ENCODE measurements around the gene RIN3. TPM values are rescaled to one million over a fixed set of nuclear protein-coding genes. Genes with fewer than 3 reads are reported as not detected.
A peak's percentile ranks its signal among the peaks of the same experiment; 100 is the strongest.

The RIN3 gene
- total and polyA plus RNA-seq, 10 of the 15 experiments (the other 5 are each of a cell fraction or from before 2014, with no cell fraction given): 0.91 to 23.3 (median 6.3) TPM

DNA sequence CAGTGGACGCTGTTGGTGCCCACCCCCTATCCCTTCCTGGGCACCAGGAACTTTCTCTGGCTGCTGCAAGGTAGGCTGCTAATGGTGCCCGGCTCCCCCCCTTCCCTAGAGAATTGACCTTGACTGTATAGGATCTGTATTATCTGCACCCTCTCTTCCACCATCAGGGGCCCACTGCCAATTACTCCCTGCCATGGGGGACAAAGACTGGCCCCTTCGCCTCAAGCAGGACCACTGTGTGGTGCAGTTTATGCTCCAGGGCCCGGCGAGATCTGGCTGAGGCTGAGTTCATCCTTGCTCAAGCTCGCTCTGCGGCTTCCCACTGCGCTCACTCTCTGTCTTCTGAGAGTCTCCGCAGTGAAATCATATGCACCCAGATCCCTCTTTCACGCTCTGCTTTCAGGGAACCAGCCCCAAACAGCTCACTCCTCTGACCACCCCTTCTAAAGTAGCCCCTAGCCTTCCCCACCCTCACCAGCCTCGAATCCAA is 139.6 kb downstream of the RIN3 start:
- H3K4me3 ChIP-seq: peak overlapping the region; percentile 66
- H3K27ac ChIP-seq (ENCODE audit: control insufficient read depth, insufficient read depth): peak overlapping the region; percentile 89
- ChIA-PET RAD21 (ENCODE audit: unreplicated experiment) (interaction anchor here (0.9 to 8.5 kb wide), 14 partner anchors 13 to 192 kb away, joined by 3 to 101 read pairs (median 10); no protein-coding TSS in a partner anchor), POLR2A (interaction anchor here (0.7 to 4.1 kb wide), 9 partner anchors 12 to 76 kb away, joined by 3 to 25 read pairs (median 7); no protein-coding TSS in a partner anchor), SMC1A (ENCODE audit: uncharacterized antibody, unreplicated experiment) (interaction anchor here (0.9 to 5.3 kb wide), 17 partner anchors 11 to 103 kb away, joined by 3 to 58 read pairs (median 5); no protein-coding TSS in a partner anchor), CTCF (interaction anchor here (0.9 to 5.4 kb wide), 13 partner anchors 15 to 89 kb away, joined by 3 to 40 read pairs (median 6); no protein-coding TSS in a partner anchor)
- intact Hi-C loops (cut with micrococcal nuclease; ENCODE audit: unreplicated experiment): loop anchor here (2.0 kb wide), 1 partner anchor 38 kb away; no protein-coding TSS in a partner anchor
- DNase-seq (ENCODE audit: low read depth, low spot score) (no peak), ATAC-seq (peak; percentile 3), FAIRE-seq (no peak)
- in situ Hi-C loops (cut with MboI): no loop called here
- H4K20me1 ChIP-seq (ENCODE audit: control insufficient read depth, insufficient read depth): no peaks in the 10 kb centered on the region
- no peaks in the 10 kb centered on the region for H3K27me3 ChIP-seq (replicated peaks in 1 of 2; ENCODE audit: control insufficient read depth in 2 of 2, insufficient read depth in 2 of 2, low read length in 1 of 2)
- no peak overlapping the region for H2AFZ ChIP-seq (ENCODE audit: control insufficient read depth, low read depth, low read length)
- no TSS peak for BruUV-seq (replicated peaks)
- peaks cover 38% of the 10 kb centered on the region for H3K79me2 ChIP-seq (ENCODE audit: control insufficient read depth, insufficient read depth, low read length)
- H3K4me2 ChIP-seq (ENCODE audit: control insufficient read depth, insufficient read depth): peak overlapping the region; percentile 64
- H3K9ac ChIP-seq (ENCODE audit: control insufficient read depth, insufficient read depth, low read length): peak overlapping the region; percentile 52
- no peaks in the 10 kb centered on the region for H3K9me3 ChIP-seq (replicated peaks; ENCODE audit: control insufficient read depth, insufficient read depth, low read length)
- peaks cover 0 to 2% of the 10 kb centered on the region in 2 experiments; a peak in 2 of 4 replicates for H3K36me3 ChIP-seq (ENCODE audit: control insufficient read depth in 2 of 2, insufficient read depth in 2 of 2, low read length in 1 of 2)
- WGBS (ENCODE audit: insufficient coverage, insufficient replicate concordance, low lambda C conversion rate, missing lambda C conversion rate): 74% methylated on average over 11 of the region's 11 CpGs
- peaks cover 21% of the 10 kb centered on the region for H3K4me1 ChIP-seq (ENCODE audit: control insufficient read depth, insufficient read depth, low read length)
- TF ChIP-seq YY1 (IDR thresholded peaks at IDR 0.05; ENCODE audit: low read depth, low read length) (0 out of 2 replicates have a peak, but pooled peaks have one; percentile 11), TCF3 (IDR thresholded peaks at IDR 0.05; ENCODE audit: borderline replicate concordance, insufficient read depth, low read depth, low read length) (no peak), STAT3 (IDR thresholded peaks at IDR 0.05; ENCODE audit: low read depth, low read length) (no peak), NRF1 (conservative IDR thresholded peaks at IDR 0.05; ENCODE audit: low read depth, low read length) (no peak), BHLHE40 (IDR thresholded peaks at IDR 0.05; ENCODE audit: borderline replicate concordance in 1 of 2, low read depth in 2 of 2, low read length in 1 of 2) (no peak), FOXK2 (IDR thresholded peaks at IDR 0.05) (no peak), RUNX3 (IDR thresholded peaks at IDR 0.05; ENCODE audit: low read length) (no peak), TCF7 (IDR thresholded peaks at IDR 0.05; ENCODE audit: borderline replicate concordance) (no peak)
- TF ChIP-seq, protein P1, sequence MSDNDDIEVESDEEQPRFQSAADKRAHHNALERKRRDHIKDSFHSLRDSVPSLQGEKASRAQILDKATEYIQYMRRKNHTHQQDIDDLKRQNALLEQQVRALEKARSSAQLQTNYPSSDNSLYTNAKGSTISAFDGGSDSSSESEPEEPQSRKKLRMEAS (IDR thresholded peaks at IDR 0.05; ENCODE audit: low read depth, low read length): no peak
- TF ChIP-seq, protein P2, sequence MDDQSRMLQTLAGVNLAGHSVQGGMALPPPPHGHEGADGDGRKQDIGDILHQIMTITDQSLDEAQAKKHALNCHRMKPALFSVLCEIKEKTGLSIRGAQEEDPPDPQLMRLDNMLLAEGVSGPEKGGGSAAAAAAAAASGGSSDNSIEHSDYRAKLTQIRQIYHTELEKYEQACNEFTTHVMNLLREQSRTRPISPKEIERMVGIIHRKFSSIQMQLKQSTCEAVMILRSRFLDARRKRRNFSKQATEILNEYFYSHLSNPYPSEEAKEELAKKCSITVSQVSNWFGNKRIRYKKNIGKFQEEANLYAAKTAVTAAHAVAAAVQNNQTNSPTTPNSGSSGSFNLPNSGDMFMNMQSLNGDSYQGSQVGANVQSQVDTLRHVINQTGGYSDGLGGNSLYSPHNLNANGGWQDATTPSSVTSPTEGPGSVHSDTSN (IDR thresholded peaks at IDR 0.05; ENCODE audit: insufficient replicate concordance, low read depth, low read length): peak; percentile 11
- TF ChIP-seq, protein P3, sequence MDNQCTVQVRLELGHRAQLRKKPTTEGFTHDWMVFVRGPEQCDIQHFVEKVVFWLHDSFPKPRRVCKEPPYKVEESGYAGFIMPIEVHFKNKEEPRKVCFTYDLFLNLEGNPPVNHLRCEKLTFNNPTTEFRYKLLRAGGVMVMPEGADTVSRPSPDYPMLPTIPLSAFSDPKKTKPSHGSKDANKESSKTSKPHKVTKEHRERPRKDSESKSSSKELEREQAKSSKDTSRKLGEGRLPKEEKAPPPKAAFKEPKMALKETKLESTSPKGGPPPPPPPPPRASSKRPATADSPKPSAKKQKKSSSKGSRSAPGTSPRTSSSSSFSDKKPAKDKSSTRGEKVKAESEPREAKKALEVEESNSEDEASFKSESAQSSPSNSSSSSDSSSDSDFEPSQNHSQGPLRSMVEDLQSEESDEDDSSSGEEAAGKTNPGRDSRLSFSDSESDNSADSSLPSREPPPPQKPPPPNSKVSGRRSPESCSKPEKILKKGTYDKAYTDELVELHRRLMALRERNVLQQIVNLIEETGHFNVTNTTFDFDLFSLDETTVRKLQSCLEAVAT (IDR thresholded peaks at IDR 0.05): peak; percentile 63; the same call in 1 of the 2 replicates
- TF ChIP-seq, protein P4, sequence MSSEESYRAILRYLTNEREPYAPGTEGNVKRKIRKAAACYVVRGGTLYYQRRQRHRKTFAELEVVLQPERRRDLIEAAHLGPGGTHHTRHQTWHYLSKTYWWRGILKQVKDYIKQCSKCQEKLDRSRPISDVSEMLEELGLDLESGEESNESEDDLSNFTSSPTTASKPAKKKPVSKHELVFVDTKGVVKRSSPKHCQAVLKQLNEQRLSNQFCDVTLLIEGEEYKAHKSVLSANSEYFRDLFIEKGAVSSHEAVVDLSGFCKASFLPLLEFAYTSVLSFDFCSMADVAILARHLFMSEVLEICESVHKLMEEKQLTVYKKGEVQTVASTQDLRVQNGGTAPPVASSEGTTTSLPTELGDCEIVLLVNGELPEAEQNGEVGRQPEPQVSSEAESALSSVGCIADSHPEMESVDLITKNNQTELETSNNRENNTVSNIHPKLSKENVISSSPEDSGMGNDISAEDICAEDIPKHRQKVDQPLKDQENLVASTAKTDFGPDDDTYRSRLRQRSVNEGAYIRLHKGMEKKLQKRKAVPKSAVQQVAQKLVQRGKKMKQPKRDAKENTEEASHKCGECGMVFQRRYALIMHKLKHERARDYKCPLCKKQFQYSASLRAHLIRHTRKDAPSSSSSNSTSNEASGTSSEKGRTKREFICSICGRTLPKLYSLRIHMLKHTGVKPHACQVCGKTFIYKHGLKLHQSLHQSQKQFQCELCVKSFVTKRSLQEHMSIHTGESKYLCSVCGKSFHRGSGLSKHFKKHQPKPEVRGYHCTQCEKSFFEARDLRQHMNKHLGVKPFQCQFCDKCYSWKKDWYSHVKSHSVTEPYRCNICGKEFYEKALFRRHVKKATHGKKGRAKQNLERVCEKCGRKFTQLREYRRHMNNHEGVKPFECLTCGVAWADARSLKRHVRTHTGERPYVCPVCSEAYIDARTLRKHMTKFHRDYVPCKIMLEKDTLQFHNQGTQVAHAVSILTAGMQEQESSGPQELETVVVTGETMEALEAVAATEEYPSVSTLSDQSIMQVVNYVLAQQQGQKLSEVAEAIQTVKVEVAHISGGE (CRISPR knock-in tag; IDR thresholded peaks at IDR 0.05): no peak
- TF ChIP-seq, protein P5, sequence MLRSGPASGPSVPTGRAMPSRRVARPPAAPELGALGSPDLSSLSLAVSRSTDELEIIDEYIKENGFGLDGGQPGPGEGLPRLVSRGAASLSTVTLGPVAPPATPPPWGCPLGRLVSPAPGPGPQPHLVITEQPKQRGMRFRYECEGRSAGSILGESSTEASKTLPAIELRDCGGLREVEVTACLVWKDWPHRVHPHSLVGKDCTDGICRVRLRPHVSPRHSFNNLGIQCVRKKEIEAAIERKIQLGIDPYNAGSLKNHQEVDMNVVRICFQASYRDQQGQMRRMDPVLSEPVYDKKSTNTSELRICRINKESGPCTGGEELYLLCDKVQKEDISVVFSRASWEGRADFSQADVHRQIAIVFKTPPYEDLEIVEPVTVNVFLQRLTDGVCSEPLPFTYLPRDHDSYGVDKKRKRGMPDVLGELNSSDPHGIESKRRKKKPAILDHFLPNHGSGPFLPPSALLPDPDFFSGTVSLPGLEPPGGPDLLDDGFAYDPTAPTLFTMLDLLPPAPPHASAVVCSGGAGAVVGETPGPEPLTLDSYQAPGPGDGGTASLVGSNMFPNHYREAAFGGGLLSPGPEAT (IDR thresholded peaks at IDR 0.05; ENCODE audit: low read depth): no peak
